HG02885 (cell line): ENCODE measurements around the gene IL17C.
"Not testable (repeated sequence)": the region's sequence is repeated elsewhere in the genome, so short reads cannot be mapped to it uniquely, and the experiment has no call there.

Experiments
- ATAC-seq: cut with Tn5 transposase; IDR thresholded peaks from one replicate; pipeline ENCODE4 v1.9.1; 2021; ENCODE audit warnings: mild to moderate bottlenecking; ENCODE audit not compliant: unreplicated experiment, poor library complexity

Gene IL17C

GRCh38 chr16:88608076-88608475 lies 30.3 kb upstream of the IL17C start:
- no peak for ATAC-seq

DNA sequence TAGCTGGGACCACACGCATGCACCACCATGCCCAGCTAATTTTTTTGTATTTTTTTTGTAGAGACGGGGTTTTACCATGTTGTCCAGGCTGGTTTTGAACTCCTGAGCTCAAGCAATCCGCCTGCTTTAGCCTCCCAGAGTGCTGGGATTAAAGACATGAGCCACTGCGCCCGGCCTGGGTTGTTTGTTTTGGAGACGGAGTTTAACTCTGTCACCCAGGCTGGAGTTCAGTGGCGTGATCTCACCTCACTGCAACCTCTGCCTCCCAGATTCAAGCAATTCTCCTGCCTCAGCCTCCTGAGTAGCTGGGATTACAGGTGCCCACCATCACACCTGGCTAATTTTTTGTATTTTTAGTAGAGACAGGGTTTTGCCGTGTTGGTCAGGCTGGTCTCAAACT lies 28.9 kb upstream of the IL17C start:
- ATAC-seq = not testable (repeated sequence)

GRCh38 chr16:88610080-88610479 lies 28.3 kb upstream of the IL17C start:
- no peak for ATAC-seq

GRCh38 chr16:88610909-88611812 lies 27.2 kb upstream of the IL17C start:
- no peak for ATAC-seq

DNA sequence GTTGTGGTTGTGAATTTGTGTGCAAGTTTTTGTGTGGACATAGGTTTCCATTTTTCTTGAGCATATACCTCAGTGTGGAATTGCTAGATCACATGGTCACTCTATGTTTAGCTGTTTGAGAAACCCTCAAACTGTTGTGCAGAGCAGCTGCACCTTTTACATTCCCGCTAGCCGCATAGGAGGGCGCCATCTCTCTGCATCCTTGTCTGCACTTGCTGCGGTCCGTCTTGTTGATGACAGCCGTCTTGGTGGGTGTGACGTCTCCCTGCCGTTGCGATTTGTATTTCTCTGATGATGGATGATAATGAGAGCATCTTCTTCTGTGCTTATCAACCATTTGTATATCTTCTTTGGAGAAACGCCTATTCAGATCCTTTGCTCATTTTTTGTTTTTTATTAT lies 25.1 kb upstream of the IL17C start:
- no peak for ATAC-seq

GRCh38 chr16:88613911-88614817 lies 24.2 kb upstream of the IL17C start:
- ATAC-seq = no peak

GRCh38 chr16:88614818-88615580 lies 23.4 kb upstream of the IL17C start:
- no peak for ATAC-seq

DNA sequence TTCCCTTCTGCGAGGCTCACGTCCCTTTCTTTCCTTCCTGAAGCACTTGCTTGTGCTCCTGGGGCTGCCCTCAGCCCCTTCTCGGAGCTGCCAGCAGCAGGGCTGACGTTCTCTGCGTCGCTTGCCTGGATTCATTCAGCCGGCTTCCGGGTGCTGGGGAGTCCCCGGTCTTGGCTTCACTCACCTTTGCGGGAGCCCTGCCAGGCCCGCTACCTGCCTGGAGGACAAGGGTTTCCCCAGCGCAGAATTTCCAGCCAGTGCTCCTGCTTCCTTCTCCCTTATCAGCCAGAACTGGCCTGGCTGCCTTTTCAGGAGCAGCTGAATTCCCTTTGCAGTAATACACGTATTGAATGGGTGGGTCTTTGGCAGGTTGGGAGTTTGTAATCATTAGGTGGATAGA lies 22.1 kb upstream of the IL17C start:
- ATAC-seq = no peak

DNA sequence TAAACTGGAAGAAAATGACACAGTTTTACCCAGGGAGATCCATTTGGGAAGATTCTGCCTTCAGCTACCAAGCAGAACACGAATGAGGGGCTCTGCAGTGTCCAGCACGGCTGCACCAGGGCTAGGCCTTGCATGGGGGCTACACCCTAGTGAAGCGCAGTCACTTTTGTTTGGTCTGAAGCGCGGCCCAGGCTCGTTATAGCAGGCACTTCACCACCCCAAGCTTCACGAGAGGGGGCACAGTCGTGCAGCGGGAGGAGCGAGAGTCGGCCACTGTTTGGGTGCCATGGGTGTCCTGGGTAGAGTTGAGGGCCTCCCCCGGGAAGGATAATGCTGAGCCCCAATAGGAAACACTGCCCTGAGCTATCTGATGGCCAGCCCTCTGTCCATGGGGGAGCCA lies 21.6 kb upstream of the IL17C start:
- ATAC-seq = no peak

DNA sequence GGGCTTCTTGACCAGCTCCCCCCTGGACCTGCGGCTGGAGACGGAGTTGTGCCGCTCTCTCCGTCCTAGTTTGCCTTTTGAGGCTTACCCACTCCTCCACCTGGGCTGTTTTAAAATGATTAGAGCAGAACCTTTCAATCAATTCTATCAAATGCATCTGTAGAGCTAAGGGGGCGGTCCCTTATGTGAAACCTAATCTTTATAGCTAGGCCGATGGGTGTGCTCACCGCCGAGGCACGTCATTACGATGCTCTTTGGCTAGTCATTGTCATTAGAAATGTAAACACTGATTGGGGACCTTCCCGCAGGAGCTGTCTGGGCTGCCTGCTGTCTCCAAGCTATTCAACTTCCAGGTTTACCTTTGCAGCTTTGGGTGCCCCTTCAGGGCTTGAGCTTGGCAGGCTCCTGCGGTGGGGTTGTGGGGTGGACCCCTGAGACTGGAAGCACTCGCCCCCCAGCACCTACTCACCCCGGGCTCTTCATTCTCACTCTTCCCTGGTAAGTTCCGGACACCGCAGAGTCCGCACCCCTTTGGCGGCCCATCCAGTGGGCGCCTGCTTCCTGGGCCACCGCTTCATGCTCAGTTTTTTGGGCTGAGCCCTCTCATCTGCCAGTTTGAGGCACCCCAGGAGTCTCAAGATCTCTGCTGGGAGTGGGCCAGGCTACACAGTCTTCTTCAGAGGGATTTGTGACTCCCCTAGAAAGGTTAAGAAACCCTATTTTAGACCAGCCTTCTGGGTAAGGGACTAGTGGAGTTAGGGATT lies 20.9 kb upstream of the IL17C start:
- no peak for ATAC-seq

- ATAC-seq = no peak
Measured at GRCh38 chr16:88618182-88618955, 20.0 kb upstream of the IL17C start.

DNA sequence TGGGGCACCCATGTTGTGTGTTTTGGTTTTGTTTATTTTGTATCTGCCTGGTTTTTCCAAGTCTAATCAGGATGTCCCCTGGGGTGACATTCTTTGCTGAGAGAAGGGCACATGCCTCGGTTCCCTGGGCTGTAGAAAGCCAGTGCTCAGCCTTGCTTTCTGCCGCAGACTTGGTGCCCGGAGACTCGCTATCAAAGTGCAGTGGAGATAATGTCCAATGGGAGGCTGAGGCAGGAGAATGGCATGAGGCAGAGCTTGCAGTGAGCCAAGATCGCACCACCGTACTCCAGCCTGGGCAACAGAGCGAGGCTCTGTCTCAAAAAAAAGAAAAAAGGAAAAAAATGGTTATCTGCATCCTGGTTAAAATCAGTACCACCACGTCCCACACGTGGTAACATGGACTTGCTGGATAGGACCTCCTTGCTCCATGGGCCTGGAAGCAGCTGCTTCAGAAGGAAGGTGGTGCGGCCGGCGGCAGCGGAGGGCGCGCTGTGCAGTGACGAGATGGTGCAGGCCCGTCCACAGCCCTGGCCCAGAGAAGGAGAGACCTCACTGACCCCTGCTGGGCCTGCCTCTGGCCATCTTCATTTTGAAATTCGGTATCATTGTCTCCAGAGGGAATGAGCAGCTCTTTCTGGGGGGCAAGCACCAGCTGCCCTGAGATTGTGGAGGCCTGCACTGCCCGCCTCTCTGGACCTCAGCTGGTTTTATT lies 19.3 kb upstream of the IL17C start:
- no peak for ATAC-seq

DNA sequence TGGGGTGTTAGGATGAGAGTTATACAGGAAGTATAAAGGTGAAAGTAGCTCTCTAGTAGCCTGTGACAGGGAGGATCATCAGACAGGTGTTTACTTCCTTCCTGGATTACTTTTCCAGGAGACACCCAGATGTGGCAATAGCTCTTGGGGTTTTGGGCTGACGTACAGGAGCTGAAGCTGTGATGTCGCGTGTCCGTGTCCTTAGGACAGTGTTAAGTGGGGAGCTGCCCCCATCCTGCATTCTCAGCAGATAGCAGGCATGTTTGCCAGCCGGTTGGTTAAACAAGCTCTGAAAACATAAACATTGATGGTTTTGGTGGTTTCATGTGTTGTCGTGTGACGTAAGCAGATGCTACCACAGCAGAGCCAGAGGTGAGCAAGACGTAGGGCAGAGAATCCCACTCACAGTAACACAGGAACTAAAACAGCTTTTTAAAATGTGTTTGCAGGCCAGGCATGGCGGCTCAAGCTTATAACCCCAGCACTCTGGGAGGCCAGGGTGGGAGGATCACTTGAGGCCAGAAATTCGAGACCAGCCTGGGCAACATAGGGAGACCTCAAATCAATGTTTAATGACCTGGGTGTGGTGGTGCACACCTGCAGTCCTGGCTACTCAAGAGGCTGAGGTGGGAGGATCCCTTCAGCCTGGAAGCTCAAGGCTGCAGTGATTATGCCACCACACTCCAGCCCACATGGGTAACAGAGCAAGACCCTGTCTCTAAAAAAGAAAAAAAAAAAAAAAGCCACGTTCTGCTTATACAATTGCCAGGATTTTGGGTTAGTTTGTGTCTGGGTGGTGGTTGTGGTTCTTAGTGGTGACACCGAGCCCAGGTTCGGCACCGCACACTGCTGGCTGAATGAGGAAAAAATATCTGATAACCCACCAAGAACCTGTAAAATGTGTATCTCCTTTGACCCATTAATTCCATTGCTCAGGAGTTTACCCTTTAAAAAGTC lies 18.2 kb upstream of the IL17C start:
- ATAC-seq = no peak

DNA sequence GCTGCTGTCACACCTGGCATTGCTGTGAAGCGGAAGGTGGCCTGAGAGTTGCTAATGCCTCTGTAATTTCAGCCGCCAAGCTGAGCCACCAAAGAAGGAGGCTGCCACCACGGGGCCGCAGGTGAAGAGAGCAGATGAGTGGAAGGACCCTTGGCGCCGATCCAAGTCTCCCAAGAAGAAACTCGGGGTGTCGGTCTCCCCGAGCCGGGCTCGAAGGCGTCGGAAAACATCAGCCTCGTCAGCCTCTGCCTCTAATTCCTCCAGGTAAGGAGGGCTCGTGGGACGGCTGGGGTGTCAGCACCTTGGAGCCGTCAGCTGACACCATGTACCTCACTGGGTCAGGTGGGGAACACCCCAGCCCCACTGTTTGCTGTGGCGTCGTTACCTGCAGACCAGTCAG lies 16.2 kb upstream of the IL17C start:
- ATAC-seq = no peak

GRCh38 chr16:88622866-88623265 lies 15.5 kb upstream of the IL17C start:
- no peak for ATAC-seq

- ATAC-seq = no peak
Measured at GRCh38 chr16:88623858-88624257, 14.5 kb upstream of the IL17C start.

- ATAC-seq = no peak
Measured at GRCh38 chr16:88624481-88624880, 13.9 kb upstream of the IL17C start.
